Measurements from ENCODE around the gene LPP. TPM values are rescaled to one million over a fixed set of nuclear protein-coding genes. Genes with fewer than 3 reads are reported as not detected.

The LPP gene
- polyA plus RNA-seq, 1 experiment = 60.0 TPM

DNA sequence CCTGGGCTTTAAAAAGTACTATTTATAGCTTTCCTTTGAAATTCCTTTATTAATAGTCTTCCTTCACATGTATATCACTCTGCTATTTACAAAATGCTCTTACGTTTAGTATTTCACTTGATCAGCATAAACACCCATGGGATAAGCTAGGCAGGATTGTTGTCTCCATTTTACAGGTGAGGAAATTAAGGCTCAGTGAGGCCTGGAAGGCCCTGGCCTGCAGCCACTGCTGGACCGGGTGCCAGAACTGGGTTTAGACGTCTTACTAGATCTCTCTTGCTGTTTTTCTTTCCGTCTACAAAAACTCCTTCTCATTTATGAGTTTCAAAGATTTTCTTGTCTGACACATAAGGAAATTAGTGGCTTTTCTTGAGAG lies 236.4 kb downstream of the LPP start:
- CTCF ChIA-PET = interaction anchor here (0.9 to 1.4 kb wide), 3 partner anchors 25 to 645 kb away, joined by 3 to 5 read pairs (median 3); partner anchors contain the start of gene BCL6
- no peak for TF ChIP-seq CTCF (IDR thresholded peaks at IDR 0.05; ENCODE audit: insufficient read depth, low read depth, low read length)
- no peak overlapping the region for H3K4me3 ChIP-seq (ENCODE audit: low read depth, low read length)
- POLR2A ChIA-PET = interaction anchor here (0.6 kb wide), 1 partner anchor 240 kb away, joined by 4 read pairs; no protein-coding TSS in a partner anchor
- no peaks in the 10 kb centered on the region for H3K36me3 ChIP-seq (ENCODE audit: control insufficient read depth, insufficient read depth, low read length)
- no peaks in the 10 kb centered on the region for H3K27me3 ChIP-seq (ENCODE audit: control insufficient read depth, insufficient read depth, low read length)
- DNase-seq (ENCODE audit: low read depth) = no peak

- H3K36me3 ChIP-seq (ENCODE audit: control insufficient read depth, insufficient read depth, low read length) = no peaks in the 10 kb centered on the region
- no peak overlapping the region for H3K4me3 ChIP-seq (ENCODE audit: low read depth, low read length)
- POLR2A ChIA-PET = no interaction called here
- H3K27me3 ChIP-seq (ENCODE audit: control insufficient read depth, insufficient read depth, low read length) = no peaks in the 10 kb centered on the region
- no peak for TF ChIP-seq CTCF (IDR thresholded peaks at IDR 0.05; ENCODE audit: insufficient read depth, low read depth, low read length)
- CTCF ChIA-PET = interaction anchor here (1.4 kb wide), 1 partner anchor 73 kb away, joined by 3 read pairs; no protein-coding TSS in a partner anchor
- DNase-seq (ENCODE audit: low read depth) = no peak
Observed at GRCh38 chr3:188390775-188391443, 237.0 kb downstream of the LPP start.

DNA sequence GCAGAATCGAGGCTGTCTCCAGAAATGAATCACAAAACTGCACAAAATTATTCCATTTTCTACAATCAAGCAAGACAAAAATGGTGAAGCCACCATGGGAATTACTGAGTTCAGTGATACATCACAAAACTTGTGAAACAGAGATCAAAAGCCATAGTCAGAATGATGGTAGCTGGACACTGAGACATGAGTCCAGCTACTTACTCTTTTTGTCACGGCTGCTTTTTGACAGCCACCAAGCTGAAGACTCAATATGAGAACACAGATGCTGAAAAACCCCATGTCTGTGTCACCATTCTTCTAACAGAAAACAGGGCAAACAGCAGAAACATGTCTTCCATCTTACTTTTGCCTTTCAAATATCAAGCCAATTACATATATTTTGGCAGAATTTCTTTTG lies 237.6 kb downstream of the LPP start:
- DNase-seq (ENCODE audit: low read depth) = no peak
- no peak overlapping the region for H3K4me3 ChIP-seq (ENCODE audit: low read depth, low read length)
- no peaks in the 10 kb centered on the region for H3K36me3 ChIP-seq (ENCODE audit: control insufficient read depth, insufficient read depth, low read length)
- no peak for TF ChIP-seq CTCF (IDR thresholded peaks at IDR 0.05; ENCODE audit: insufficient read depth, low read depth, low read length)
- no peaks in the 10 kb centered on the region for H3K27me3 ChIP-seq (ENCODE audit: control insufficient read depth, insufficient read depth, low read length)
- ChIA-PET POLR2A (no interaction called here), CTCF (interaction anchor here (0.5 kb wide), 1 partner anchor 337 kb away, joined by 3 read pairs; no protein-coding TSS in a partner anchor)

DNA sequence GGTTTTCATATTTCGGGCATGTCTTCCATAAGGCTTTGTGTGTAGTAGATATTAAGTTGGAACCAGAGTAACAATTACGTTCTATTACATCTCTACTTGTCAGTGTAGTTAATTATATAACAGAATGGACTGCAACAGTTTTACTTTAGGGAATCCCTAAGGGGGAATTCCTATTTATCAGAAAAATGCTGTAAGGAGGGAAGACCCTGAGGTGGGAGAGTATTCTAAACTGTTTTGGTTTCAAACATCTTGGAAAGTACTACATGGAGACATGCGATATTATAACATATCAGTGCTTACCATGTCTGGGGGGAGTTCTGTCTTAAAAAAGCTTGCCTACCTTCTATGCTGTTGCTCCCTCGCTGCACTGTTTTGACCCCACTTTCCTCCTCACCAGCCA lies 238.1 kb downstream of the LPP start:
- no peaks in the 10 kb centered on the region for H3K27me3 ChIP-seq (ENCODE audit: control insufficient read depth, insufficient read depth, low read length)
- no peaks in the 10 kb centered on the region for H3K36me3 ChIP-seq (ENCODE audit: control insufficient read depth, insufficient read depth, low read length)
- ChIA-PET POLR2A (no interaction called here), CTCF (interaction anchor here (0.5 kb wide), 1 partner anchor 337 kb away, joined by 3 read pairs; no protein-coding TSS in a partner anchor)
- no peak overlapping the region for H3K4me3 ChIP-seq (ENCODE audit: low read depth, low read length)
- DNase-seq (ENCODE audit: low read depth) = no peak
- TF ChIP-seq CTCF (IDR thresholded peaks at IDR 0.05; ENCODE audit: insufficient read depth, low read depth, low read length) = no peak

DNA sequence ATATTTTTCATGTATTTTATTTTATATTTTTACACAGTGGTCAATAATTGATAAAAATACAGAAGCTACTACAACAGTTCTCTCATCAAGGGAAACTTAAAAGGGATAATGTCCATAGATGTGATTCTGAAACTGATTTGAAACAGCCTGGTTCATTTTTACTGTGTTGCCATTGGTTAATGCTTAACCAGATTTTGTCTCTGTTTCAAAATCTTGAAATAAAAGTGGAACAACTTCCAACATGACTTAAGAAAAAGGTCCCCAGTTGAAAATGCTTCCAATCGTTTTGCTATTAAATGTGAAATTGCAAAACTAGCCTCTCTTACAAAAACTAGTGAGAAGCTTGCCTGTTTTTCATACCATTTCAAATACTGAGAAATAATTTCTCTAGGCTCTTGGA lies 240.7 kb downstream of the LPP start:
- no peaks in the 10 kb centered on the region for H3K36me3 ChIP-seq (ENCODE audit: control insufficient read depth, insufficient read depth, low read length)
- CTCF ChIA-PET = interaction anchor here (1.2 to 1.7 kb wide), 2 partner anchors 559 to 654 kb away, joined by 3 to 5 read pairs; no protein-coding TSS in a partner anchor
- no peaks in the 10 kb centered on the region for H3K27me3 ChIP-seq (ENCODE audit: control insufficient read depth, insufficient read depth, low read length)
- no peak overlapping the region for H3K4me3 ChIP-seq (ENCODE audit: low read depth, low read length)
- DNase-seq (ENCODE audit: low read depth) = no peak
- TF ChIP-seq CTCF (IDR thresholded peaks at IDR 0.05; ENCODE audit: insufficient read depth, low read depth, low read length) = no peak
- POLR2A ChIA-PET = interaction anchor here (0.7 kb wide), 1 partner anchor 656 kb away, joined by 5 read pairs; no protein-coding TSS in a partner anchor
